Bronchial epithelial cell (primary cell): ENCODE results near the gene ANK3. TPM values are rescaled to one million over a fixed set of nuclear protein-coding genes. Genes with fewer than 3 reads are reported as not detected.
A peak's percentile ranks its signal among the peaks of the same experiment; 100 is the strongest.

Experiments
- DNase-seq: peaks from one replicate; pipeline ENCODE4 v3.0.0-alpha.2; 2010; ENCODE audit warnings: low read depth
- FAIRE-seq: peaks from 2 replicates; lab custom pipeline; 2011; peaks lifted over from hg19 to GRCh38; lab: Jason Lieb, UNC
- H3K27me3 ChIP-seq: 2 replicates; pipeline ENCODE4 v1.5.1; 2011; ENCODE audit warnings: low read length; ENCODE audit not compliant: control insufficient read depth, insufficient read depth
- H3K36me3 ChIP-seq: 2 replicates; pipeline ENCODE4 v1.5.1; 2011; ENCODE audit warnings: low read length; ENCODE audit not compliant: control insufficient read depth, insufficient read depth
- H3K4me3 ChIP-seq: 2 replicates; pipeline ENCODE4 v1.5.1; 2011; ENCODE audit warnings: mild to moderate bottlenecking, low read depth, low read length, control low read depth
- total RNA-seq: library from RNA; depleted of rRNA; stranded (reverse); fragments of >200 nt; gene quantifications from 2 replicates; pipeline ENCODE4 v1.2.1, GENCODE V29; 2014
- TF ChIP-seq, protein P1 (sequence below): IDR thresholded peaks from 2 replicates; pipeline ENCODE4 v1.5.1; 2011; ENCODE audit warnings: mild to moderate bottlenecking, moderate library complexity, low read length, control low read depth, inconsistent platforms; ENCODE audit not compliant: insufficient read depth, severe bottlenecking

The ANK3 gene
- total RNA-seq, 1 donor from 2014 or later, result 7.9 TPM

DNA sequence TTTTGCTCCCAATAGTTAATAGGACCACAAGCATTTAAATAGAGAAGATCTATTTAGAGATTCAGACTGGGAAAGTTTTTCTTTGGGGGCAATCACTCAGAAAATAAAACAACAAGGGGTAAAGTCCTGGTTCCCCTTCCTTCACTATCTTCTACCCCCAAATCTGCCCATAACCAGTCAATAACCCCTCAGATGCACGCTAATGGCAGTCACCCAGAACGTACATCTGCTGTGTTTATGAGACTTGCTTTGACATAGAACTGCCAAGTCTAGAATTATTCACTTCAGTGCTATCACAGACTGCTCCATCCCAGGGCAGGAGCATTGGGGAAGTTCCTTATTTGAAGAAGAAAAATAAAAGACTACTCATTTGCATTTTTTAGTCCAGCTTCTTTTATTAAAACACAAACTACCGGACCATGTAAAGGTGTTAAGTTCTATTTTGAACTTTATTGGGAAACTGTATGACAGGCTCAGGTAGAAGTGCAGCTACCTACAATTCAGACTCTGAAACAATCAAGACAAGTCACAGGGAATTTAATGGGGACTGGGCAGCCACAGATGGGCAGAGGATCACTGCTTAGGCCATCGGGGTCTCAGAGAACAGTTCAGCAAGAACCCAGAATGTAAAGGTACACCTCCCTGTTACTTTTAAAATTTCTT lies 38.4 kb downstream of the ANK3 start:
- Histone ChIP-seq H3K27me3 (no peaks in the 10 kb centered on the region), H3K36me3 (no peaks in the 10 kb centered on the region), H3K4me3 (no peak overlapping the region)
- FAIRE-seq, result no peak
- TF ChIP-seq, protein P1, sequence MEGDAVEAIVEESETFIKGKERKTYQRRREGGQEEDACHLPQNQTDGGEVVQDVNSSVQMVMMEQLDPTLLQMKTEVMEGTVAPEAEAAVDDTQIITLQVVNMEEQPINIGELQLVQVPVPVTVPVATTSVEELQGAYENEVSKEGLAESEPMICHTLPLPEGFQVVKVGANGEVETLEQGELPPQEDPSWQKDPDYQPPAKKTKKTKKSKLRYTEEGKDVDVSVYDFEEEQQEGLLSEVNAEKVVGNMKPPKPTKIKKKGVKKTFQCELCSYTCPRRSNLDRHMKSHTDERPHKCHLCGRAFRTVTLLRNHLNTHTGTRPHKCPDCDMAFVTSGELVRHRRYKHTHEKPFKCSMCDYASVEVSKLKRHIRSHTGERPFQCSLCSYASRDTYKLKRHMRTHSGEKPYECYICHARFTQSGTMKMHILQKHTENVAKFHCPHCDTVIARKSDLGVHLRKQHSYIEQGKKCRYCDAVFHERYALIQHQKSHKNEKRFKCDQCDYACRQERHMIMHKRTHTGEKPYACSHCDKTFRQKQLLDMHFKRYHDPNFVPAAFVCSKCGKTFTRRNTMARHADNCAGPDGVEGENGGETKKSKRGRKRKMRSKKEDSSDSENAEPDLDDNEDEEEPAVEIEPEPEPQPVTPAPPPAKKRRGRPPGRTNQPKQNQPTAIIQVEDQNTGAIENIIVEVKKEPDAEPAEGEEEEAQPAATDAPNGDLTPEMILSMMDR, result no peak
- no peak for DNase-seq

DNA sequence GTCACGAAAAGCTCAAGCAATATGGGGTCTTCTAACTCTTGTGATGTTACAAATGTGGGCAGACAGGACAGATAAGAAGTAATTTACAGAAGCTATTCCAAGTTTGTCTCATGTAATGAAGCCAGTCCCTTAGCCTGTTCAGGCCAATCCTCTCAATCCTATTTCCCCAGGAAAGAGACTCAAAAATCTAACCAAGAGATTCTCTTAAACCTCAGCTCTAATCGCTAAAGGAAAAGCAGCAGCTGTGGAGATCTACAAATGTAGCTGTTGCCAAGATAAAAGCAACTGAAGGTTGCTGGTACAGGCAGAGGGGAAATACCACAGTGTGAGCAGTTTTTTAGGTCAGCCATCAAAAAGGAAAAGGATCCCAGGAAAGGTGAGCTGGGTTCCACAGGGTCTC lies 39.3 kb downstream of the ANK3 start:
- Histone ChIP-seq H3K27me3 (no peaks in the 10 kb centered on the region), H3K36me3 (no peaks in the 10 kb centered on the region), H3K4me3 (no peak overlapping the region)
- TF ChIP-seq, protein P1, result no peak
- FAIRE-seq (no peak), DNase-seq (no peak)

DNA sequence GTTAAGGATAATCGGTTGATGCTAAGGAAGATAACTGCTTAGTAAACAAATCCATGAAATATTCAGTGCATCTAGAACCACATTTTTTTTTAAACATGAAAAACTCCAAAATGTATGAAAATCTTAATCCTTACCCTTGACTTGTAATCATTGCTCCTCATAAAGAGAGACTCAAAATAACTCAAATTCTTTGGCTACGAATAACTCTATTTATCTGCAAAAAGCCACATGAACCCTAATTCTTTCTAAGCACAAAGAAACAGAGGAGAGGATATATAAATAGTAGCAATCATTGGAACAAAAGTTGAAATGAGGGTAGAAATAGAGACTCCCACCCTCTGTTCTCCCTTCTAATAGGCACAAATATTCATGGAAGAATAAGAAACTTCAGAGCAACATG lies 40.2 kb downstream of the ANK3 start:
- Histone ChIP-seq H3K4me3 (no peak overlapping the region), H3K27me3 (no peaks in the 10 kb centered on the region), H3K36me3 (no peaks in the 10 kb centered on the region)
- FAIRE-seq (no peak), DNase-seq (no peak)
- TF ChIP-seq, protein P1, result no peak

DNA sequence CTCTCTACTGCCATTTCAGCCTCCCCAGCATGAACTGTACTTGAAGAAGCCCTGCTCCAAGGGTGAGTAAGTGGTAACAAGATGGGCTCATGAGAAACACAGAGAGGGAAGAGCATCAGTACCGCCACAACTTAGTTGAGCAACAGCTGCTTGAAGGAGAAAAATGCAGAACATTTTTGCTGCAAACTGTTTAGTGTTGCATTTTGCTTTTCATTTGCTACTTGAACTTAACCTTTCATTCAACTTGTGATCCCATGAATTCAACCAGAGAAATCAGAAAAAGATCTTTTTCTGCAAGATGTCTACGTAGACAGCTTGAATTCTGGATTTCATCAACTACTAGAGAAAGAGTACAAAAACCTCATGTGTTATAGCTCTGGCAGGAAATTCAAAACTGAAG lies 40.7 kb downstream of the ANK3 start:
- Histone ChIP-seq H3K27me3 (no peaks in the 10 kb centered on the region), H3K36me3 (no peaks in the 10 kb centered on the region), H3K4me3 (no peak overlapping the region)
- FAIRE-seq, result no peak
- no peak for DNase-seq
- TF ChIP-seq, protein P1, result no peak

DNA sequence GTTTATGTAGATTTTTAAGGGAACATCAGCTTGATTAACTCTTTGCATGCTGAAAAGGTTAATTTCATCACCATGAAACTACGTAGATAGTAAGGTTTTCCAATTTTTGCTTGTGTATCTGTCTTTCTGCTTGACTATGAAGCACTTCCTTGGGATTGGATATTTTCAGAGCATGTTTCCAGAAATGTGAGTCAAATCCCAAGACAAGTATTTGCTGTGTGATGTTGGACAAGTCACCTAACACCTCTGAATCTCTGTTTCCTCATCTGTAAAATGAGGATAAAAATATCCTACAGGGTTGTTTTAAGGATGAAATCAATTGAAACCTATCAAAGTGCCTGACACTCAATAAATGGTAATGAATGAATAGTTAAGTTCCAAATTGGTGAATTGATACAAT lies 42.4 kb downstream of the ANK3 start:
- FAIRE-seq (no peak), DNase-seq (no peak)
- no peaks in the 10 kb centered on the region for H3K36me3 ChIP-seq
- H3K4me3 ChIP-seq, result no peak overlapping the region
- H3K27me3 ChIP-seq, result no peaks in the 10 kb centered on the region
- TF ChIP-seq, protein P1, result no peak

DNA sequence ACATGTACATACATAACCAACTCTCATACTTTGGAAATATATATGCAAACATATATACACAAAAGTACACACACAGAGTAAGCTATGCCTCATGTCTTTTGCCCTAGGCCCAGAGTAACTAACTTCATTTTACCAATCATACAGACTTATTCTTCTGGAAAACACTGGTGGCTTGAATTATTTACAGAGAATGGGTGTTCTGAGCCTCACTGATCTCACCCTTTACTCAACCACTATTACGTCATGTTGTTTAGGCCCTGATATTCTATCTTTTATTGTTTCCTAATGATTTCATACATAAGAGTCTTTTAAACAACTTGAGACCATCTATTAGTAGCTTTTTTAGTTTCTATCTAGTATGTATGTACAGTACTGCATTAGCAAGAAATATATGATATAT lies 43.0 kb downstream of the ANK3 start:
- Histone ChIP-seq H3K27me3 (no peaks in the 10 kb centered on the region), H3K36me3 (no peaks in the 10 kb centered on the region), H3K4me3 (no peak overlapping the region)
- FAIRE-seq (no peak), DNase-seq (peak; percentile 4)
- TF ChIP-seq, protein P1, result no peak
